ENCODE results near the gene SYNPO2.

The SYNPO2 gene

DNA sequence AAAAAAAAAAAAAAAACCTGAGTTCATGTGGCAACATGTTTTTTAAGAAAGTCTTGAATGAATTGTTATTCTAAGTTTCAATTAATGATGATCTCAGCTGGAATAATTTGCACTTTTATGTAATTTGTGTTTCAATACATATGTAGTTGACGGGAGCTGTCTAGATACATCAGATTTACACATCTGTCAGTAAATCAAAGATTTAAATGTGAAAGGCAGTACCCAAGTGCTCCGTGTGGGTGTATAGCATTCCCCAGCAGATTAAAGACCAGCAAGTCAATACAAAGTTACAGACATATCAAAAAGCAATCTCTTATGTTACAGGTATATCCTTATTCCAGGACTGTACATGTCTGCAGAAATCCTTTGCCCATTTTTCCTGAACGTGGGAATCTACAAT, 35.2 kb downstream of the SYNPO2 start:
- no peak for DNase-seq (ENCODE audit: low read depth, low spot score)
- H3K4me3 ChIP-seq (ENCODE audit: low read length), result no peak overlapping the region

DNA sequence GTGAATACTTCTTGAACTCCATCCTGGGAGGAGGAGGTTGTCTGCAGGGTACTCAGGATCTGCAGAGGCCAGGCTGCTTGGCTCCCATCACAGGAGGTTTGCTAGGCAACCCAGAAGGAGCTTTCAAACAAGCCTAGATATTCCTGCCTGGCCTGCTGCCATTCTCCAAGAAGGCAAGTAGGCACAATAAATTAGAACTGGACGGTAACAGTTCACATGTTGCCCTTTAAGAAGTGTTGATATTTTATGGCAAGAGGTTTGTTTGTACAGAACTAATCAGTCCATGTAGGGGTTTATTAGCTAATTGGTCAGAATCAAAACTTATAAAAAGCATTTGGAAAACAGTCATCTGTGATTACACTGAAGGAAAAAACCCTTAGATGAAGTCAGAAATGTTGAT, 39.3 kb downstream of the SYNPO2 start:
- H3K4me3 ChIP-seq (ENCODE audit: low read length), result no peak overlapping the region
- no peak for DNase-seq (ENCODE audit: low read depth, low spot score)

DNA sequence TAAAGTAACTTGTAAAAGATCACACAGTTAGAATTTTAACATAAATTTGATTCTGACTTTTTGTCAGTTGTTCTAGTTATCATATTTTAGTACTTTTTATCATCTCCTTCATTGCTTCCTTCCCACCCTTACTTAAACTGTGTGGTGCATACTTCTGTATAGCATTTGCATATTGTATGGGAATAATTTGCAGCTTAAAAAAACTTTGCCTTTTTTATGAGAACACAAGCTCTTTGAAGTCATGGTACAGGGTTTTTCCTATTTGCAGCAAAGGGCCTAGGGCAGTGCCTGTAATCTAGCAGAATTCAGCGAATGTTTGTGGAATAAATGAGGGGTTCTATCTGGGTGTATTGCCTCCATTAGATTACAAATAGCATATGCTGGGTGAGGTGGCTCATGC, 41.6 kb downstream of the SYNPO2 start:
- H3K4me3 ChIP-seq (ENCODE audit: low read length), result no peak overlapping the region
- DNase-seq (ENCODE audit: low read depth, low spot score), result no peak

DNA sequence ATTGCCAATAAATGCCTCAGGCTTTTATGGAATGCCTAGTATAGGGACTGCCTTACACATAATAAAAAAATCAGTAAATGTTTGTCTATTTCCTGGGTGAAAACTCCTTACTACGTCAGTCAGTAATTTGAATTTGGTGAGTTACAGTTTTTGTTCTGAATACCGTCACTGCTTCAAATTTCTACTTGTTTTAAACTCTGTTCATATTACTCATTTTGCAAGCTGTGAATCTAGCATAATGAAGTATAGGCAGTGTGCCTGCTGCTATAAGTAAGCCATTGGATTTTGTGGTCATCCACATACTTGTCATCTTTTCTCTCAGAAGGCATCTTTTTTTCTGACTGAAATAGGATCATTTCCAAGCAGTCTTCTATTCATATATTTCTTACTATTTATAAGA, 43.1 kb downstream of the SYNPO2 start:
- H3K4me3 ChIP-seq (ENCODE audit: low read length), result no peak overlapping the region
- no peak for DNase-seq (ENCODE audit: low read depth, low spot score)

DNA sequence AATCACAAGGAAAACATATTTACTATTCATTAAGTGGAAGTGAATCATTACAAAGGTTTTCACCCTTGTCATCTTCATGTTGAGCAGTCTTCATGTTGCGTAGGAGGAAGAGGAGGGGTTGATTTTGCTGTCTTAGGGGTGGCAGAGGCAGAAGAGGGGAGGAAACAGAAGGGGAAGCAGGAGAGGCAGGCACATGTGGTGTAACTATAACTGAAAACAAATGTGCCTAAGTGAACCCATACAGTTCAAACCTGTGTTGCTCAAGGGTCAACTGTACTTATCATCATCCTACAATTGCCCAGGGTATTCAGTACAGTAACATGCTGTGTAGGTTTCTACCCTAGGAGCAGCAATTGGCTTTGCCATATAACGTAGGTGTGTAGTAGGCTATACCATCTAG, 47.2 kb downstream of the SYNPO2 start:
- H3K4me3 ChIP-seq (ENCODE audit: low read length), result no peak overlapping the region
- DNase-seq (ENCODE audit: low read depth, low spot score), result no peak

DNA sequence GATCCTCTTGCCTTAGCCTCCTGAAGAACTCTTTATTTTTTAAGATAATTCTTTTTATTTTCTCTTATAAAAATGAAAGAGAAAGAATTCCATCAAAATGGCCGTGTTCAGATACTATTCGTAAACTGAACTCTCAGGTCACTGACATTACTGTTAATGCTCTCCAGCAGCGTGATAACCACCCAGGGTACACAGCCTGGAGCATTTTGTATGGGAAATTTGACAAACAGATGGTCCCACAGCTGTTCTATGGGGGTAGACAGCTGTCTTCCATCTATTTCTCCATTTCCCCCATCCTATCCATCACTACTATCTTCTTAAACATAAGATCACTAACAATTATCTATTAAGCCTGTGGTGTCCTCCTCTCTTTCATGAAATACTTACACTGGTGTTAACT, 47.8 kb downstream of the SYNPO2 start:
- H3K4me3 ChIP-seq (ENCODE audit: low read length), result no peak overlapping the region
- DNase-seq (ENCODE audit: low read depth, low spot score), result no peak

DNA sequence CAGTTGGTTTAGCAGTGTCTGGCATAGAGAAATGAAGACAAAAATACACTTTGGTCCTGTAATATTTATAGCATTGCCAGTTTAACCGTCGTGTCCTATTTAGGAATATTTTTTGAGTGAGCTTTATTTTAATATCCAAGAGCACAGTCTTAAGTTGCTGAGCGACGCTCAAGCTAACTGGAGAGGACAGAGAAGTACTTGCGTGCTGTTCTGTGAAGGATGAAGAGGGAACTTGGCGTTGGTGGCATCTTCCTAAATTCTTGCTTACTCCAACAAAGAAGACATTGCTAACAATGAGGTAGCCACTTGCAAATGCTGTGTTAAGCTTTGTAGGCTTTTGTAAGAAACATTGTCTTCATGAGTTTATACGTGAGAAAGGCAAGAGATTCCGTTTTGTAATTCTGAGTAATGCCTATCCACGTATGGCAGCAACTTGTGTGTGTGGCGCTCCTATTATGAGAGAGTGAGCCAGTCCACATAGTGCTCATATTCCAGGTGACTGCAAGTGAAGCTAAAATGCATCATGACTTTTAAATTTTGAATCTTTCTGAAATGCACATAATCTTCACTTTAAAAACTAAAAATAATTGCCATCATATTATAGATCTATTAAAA, 50.6 kb downstream of the SYNPO2 start:
- no peak for DNase-seq (ENCODE audit: low read depth, low spot score)
- no peak overlapping the region for H3K4me3 ChIP-seq (ENCODE audit: low read length)

DNA sequence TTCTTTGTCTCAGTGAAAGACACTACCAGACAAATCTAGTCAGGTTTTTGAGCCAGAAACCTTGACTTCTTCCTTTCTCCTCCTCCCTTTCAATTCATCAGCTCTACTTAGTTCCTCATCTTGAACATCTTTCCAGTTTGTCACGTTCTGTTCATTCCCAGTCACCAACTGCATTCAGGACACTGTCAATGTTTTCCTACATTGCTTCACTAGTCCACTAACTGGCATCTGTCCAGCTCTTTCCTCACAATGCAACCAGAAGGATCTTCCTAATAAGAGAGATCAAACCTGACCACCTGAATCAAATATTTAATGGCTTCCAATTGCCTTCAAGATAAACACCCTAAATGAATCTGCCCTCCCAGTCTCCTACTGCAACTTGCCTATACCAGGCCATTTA, 52.5 kb downstream of the SYNPO2 start:
- no peak overlapping the region for H3K4me3 ChIP-seq (ENCODE audit: low read length)
- no peak for DNase-seq (ENCODE audit: low read depth, low spot score)

DNA sequence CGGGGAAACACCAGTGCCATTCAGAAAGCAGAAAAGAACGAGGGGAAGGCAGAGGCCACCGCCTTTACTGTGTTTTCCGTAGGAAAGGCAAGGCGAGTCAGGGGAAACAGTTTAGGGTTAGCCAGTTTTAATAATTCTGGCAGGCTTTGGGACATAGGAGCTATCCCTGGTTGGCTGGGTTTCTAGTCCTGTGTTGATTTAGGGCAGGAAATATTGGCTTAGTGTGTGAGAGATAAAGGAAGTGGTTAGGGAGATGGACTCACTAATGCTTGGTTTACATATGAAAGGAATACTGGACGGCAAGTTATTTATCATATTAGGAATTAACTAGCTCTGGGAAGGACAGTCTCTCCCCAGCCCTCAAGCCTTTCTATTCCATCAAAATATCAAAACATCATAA, 53.1 kb downstream of the SYNPO2 start:
- DNase-seq (ENCODE audit: low read depth, low spot score), result no peak
- no peak overlapping the region for H3K4me3 ChIP-seq (ENCODE audit: low read length)

DNA sequence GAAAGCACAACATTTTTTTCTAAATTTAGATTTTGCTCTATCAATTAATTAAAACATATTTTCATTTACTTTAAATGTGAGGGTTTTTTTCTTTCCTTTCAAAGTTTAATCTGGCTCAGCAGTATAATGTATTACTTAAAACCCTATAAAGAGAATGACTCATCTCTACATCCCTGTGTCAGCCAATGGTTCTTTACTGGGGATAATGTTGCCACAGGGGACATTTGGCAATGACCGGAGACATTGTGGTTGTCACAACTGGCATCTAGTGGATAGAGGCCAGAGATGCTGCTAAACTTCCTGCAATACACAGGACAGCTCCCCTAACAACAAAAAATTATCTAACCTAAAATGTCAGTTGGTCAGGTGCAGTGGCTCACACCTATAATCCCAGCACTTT, 53.8 kb downstream of the SYNPO2 start:
- no peak overlapping the region for H3K4me3 ChIP-seq (ENCODE audit: low read length)
- no peak for DNase-seq (ENCODE audit: low read depth, low spot score)

DNA sequence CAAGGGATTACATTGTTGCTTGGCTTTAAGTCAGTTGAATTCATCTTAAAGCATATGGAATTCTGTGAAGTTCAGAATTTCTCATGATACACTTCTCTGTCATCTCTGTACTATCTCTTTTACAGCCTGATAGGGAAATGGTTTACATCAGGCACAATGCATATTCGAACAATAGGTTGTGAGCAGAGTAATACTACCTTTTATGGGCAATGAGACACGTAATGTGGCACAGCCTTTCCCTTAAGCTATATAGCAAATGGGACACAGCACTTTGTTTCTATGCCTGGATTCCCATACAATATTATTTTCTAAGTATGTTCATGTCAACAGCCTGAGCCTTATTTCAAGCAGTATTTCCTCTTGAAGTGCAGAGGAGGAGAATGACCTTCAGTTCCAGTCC, 58.4 kb downstream of the SYNPO2 start:
- no peak for DNase-seq (ENCODE audit: low read depth, low spot score)
- H3K4me3 ChIP-seq (ENCODE audit: low read length), result no peak overlapping the region

DNA sequence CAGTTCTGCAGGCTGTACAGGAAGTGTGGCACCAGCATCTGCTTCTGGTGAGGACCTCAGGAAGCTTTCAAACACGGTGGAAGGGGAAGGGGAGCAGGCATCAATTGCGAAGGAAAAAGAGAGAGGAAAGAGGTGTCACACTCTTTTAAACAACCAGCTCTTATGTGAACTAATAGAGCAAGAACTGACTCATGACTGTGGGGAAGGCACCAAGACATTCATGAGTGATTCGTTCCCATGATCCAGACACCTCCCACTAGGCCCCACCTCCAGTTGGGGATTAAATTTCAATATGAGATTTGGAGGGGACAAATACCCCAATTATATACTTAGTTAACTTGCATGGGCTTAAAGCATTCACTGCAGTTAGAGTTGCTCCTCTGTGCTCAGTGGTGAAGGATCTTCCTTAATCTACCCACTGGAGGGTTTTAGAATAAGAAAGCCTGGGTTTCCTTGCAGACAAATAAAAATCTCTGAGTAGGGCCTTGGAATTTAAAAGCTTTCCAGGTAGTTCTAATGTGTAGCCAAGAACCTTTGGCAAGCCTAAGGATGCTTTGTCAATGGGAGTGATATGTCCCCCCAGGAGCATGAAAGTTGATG, 60.0 kb downstream of the SYNPO2 start:
- DNase-seq (ENCODE audit: low read depth, low spot score), result no peak
- no peak overlapping the region for H3K4me3 ChIP-seq (ENCODE audit: low read length)

DNA sequence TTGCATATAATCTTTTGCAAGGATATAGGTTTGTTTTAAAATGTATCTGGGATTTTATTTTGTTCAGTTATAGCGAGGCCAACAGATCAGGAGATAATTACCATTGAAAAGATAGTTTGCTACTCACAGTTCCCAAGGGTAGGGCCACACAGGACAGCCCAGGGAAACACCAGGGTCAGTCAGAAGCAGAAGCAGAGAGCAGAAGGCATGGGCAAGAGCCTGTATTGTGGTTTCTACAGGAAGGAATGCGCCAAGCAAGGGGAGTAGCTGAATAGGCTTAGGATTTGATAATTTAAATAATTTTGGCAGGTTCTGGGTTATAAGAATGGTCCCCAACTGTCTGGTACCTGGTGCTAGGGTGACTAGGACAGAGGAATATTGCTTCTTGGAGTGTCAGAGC, 61.6 kb downstream of the SYNPO2 start:
- DNase-seq (ENCODE audit: low read depth, low spot score), result no peak
- H3K4me3 ChIP-seq (ENCODE audit: low read length), result no peak overlapping the region

DNA sequence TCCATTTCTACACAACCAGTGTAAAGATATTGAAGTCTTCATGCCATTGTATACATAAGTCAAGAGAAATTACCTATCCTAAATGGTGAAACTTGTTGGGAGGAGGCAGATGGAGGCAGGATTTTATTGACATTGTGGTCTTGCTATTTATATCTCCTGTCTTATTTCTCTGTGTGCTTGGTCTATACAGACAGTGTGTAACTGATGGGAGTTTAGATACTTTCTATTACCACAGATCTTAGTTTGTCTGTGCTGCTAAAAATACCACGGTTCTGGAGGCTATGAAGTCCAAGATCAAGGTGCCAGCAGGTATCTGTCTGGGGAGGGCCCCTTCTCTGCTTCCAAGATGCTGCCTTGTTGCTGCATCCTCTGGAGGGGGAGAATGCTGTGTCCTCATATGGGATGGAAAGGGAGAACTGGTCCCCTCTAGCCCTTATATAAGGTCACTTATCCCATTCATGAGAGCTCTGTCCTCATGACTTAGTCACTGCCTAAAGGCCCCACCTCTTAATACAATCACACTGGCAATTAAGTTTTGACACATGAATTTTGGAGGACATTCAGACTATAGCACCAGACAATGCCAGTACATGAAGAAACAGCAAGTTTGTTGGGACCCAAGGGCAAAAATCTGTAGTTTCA, 62.4 kb downstream of the SYNPO2 start:
- no peak overlapping the region for H3K4me3 ChIP-seq (ENCODE audit: low read length)
- DNase-seq (ENCODE audit: low read depth, low spot score), result no peak

DNA sequence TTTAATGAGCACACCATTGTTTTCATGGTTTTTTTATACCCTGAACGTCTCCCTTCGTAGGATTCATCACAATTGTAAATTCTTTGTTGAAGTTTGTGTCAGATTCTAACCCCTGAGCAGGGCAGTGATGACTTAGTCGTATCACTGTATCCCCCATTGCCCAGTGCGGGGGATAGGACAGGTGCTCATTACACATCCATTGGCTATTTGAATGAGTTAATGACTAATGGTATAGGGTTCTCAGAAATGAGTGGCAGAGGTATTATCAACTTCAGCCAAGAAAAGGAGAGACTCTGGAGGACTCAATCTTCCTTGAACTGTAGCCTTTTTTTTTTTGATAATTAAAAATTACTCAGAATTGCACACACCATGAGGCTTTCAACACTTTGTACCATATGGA, 64.6 kb downstream of the SYNPO2 start:
- H3K4me3 ChIP-seq (ENCODE audit: low read length), result no peak overlapping the region
- no peak for DNase-seq (ENCODE audit: low read depth, low spot score)

DNA sequence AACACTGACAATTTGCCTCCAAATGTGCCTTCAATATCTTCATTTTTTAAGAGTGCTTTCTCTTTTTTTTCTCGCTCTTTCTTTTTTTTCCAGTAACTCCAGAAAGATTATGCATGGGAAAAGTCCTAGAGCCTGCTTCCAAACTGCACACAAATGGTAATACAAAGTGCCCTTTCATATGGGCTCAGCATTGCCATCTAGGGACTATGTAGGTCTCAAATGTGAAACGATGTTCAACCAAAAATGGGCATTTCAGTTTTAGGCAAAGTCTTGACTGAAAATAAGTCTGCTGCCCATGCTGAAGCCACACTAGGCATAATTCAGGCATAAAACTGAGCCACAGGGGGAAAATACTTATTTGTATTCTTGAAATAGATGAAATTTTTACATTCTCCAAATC, 65.6 kb downstream of the SYNPO2 start:
- DNase-seq (ENCODE audit: low read depth, low spot score), result no peak
- no peak overlapping the region for H3K4me3 ChIP-seq (ENCODE audit: low read length)

DNA sequence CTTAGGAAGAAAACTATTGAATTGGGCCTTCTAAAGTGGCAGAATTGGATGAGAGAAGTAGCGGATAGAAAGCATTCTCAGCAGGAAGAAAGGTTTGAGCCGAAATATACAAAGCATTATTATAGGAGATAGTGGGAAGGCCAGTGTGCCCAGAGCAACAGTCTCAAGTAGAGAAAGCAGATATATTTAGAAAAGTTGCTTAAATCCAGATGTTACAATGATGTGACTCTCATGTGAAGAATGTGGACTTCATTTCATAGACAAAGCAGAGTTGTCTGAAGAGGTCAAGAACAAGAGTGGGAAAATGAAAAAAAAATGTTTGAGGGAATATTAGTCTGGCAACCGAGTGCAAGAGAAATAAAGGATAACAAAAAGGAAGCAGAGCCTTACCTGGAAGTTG, 66.9 kb downstream of the SYNPO2 start:
- no peak for DNase-seq (ENCODE audit: low read depth, low spot score)
- H3K4me3 ChIP-seq (ENCODE audit: low read length), result no peak overlapping the region

DNA sequence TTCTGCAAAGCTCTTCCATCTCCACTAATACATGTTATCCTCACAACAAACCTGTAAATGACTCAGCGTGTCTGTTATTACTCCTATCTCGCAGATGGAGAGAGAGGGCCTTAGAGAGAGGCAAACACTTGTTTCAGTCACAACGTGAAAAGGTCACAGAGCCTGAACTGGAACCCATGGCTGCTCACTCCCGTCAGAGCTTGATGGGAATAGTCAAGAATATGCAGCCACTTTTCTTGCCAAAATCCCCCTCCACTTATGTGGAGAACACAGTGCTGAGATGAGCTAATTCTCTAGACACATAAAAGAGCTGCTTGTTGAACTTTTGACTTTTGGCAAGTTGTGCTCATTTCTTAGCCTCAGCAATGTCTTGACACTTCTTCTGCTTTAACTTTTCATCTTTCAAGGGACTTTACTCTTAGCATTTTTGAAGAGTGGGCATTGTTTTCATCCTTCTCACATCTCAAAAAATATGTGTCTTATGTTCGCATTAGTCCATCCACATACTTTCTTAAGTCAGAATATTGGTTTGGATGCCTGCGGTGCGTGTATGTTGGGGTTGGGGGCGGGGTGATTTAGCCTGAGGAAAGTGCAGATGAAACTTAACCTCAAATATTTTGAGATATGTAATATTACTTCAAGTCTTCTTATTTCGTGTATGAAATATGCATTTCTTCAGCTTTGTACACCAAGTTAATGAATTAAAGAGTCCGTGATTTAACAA, 69.2 kb downstream of the SYNPO2 start:
- no peak overlapping the region for H3K4me3 ChIP-seq (ENCODE audit: low read length)
- DNase-seq (ENCODE audit: low read depth, low spot score), result no peak

DNA sequence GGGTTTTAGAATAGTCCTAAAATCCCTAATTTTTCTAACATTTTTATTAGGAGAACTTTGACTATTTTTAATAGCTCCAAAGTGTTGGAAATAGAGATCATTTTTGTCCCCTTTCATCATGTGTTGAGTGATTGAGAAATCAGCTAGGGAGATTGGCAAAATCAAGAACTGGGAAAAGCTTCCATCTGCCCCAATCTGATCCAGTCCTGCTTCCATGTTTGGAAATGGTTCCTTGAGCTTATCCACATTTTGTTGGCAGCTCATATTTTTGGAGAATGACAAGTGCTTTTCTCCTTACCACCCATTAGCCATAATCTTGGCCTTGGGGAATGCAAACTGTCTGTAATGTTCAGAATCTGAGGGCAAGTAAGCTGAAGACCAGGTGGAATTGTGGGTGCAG, 73.9 kb downstream of the SYNPO2 start:
- no peak for DNase-seq (ENCODE audit: low read depth, low spot score)
- H3K4me3 ChIP-seq (ENCODE audit: low read length), result no peak overlapping the region

DNA sequence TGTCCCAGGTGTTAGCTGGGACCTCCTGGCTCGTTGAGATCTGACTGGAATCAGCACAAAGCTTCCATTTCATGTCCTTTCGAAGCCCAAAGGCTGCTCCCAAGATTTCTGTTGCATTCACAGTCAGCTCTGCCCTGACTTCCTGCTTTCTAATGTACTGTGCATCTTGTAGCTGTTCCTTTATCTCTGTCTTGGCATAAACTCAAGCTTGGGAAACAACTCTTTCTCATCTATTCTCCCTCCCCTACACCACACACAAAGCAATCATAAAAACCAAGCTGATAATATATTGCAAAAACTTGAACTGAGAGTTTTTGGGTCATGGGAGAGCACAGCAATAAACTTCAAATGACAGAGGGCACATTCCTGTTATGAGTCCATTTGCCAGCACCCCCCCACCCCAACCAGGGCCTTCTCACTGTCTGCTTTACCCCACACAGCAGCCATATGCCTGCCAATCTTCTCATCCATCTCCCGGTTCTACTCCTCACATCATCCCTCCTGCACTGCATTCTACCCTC, 76.3 kb downstream of the SYNPO2 start:
- H3K4me3 ChIP-seq (ENCODE audit: low read length), result no peak overlapping the region
- DNase-seq (ENCODE audit: low read depth, low spot score), result no peak
